H1 (cell line): Measurements from ENCODE around the gene HTR2A. TPM values are rescaled to one million over a fixed set of nuclear protein-coding genes. Genes with fewer than 3 reads are reported as not detected.
A peak's percentile ranks its signal among the peaks of the same experiment; 100 is the strongest.

ENCODE experiments used
- CTCF ChIA-PET: fragments of 300-600 bp; sonication (Branson Sonifier 250); formaldehyde crosslinking; loops from one replicate; lab custom pipeline; 2021; ENCODE audit not compliant: partially characterized antibody; lab: Charles Lee
- POLR2A ChIA-PET: fragments of 300-600 bp; sonication (Branson Sonifier 250); formaldehyde crosslinking; loops from one replicate; lab custom pipeline; 2021; ENCODE audit warnings: inconsistent platforms; ENCODE audit not compliant: partially characterized antibody; lab: Charles Lee
- DNase-seq, 2 experiments: peaks; one replicate each; pipeline versions ENCODE4 v3.0.0 to v3.0.0-alpha.2; 2010 to 2022; ENCODE audit warnings: low spot score in 2 of 2, low read depth in 1 of 2, mixed read lengths in 1 of 2
- FAIRE-seq: peaks from 2 replicates; lab custom pipeline; 2011; peaks lifted over from hg19 to GRCh38; lab: Jason Lieb, UNC
- H2AFZ ChIP-seq: 2 replicates; pipeline ENCODE4 v1.8.1; 2012; ENCODE audit warnings: low read length, inconsistent platforms
- H2AK5ac ChIP-seq: 2 replicates; pipeline ENCODE4 v1.6.1; 2013; ENCODE audit warnings: low read depth, low read length
- H2BK120ac ChIP-seq: replicated peaks from 2 replicates; pipeline ENCODE3; 2013; ENCODE audit warnings: low read depth, low read length, inconsistent platforms
- H2BK12ac ChIP-seq: 2 replicates; pipeline ENCODE4 v1.6.1; 2013; ENCODE audit warnings: low read depth, low read length
- H2BK15ac ChIP-seq: 2 replicates; pipeline ENCODE4 v1.6.1; 2013; ENCODE audit warnings: low read length
- H2BK20ac ChIP-seq: 2 replicates; pipeline ENCODE4 v1.6.1; 2013; ENCODE audit warnings: low read length
- H2BK5ac ChIP-seq: 2 replicates; pipeline ENCODE4 v1.6.1; 2013; ENCODE audit warnings: low read depth, low read length
- H3K14ac ChIP-seq: 2 replicates; pipeline ENCODE4 v1.6.1; 2013; ENCODE audit warnings: inconsistent platforms; ENCODE audit not compliant: insufficient read length
- H3K18ac ChIP-seq: 2 replicates; pipeline ENCODE4 v1.6.1; 2013; ENCODE audit warnings: low read length; ENCODE audit errors: extremely low read depth
- H3K23ac ChIP-seq: 2 replicates; pipeline ENCODE4 v1.6.1; 2013; ENCODE audit warnings: inconsistent platforms; ENCODE audit not compliant: insufficient read length
- H3K23me2 ChIP-seq: 2 replicates; pipeline ENCODE4 v1.6.1; 2013; ENCODE audit warnings: low read depth, low read length
- H3K27ac ChIP-seq: 2 replicates; pipeline ENCODE4 v1.6.1; 2011; ENCODE audit warnings: low read depth, low read length, inconsistent platforms
- H3K27me3 ChIP-seq, 4 experiments: replicated peaks in 1 of 4; 1 replicate in 1 of 4; 2 replicates in 3 of 4; pipeline versions ENCODE4 v1.6.1 to v1.8.1; 2011 to 2013; ENCODE audit warnings: low read length in 3 of 4, mild to moderate bottlenecking in 3 of 4, inconsistent platforms in 2 of 4, mixed read lengths in 2 of 4, moderate library complexity in 1 of 4; ENCODE audit not compliant: control insufficient read depth in 3 of 4, insufficient read depth in 3 of 4; ENCODE audit errors: extremely low read depth in 1 of 4
- H3K36me3 ChIP-seq, 4 experiments: 2 replicates each; pipeline versions ENCODE4 v1.6.1 to v1.8.1; 2011 to 2013; ENCODE audit warnings: mild to moderate bottlenecking in 4 of 4, low read length in 3 of 4, moderate library complexity in 2 of 4, control low read depth in 1 of 4, inconsistent platforms in 1 of 4; ENCODE audit not compliant: insufficient read depth in 4 of 4, control insufficient read depth in 2 of 4
- H3K4ac ChIP-seq: replicated peaks from 2 replicates; pipeline ENCODE3; 2013; ENCODE audit warnings: low read length, low read depth, mixed read lengths, inconsistent platforms; ENCODE audit not compliant: insufficient read length
- H3K4me1 ChIP-seq, 4 experiments: replicated peaks in 1 of 4; 1 replicate in 1 of 4; 2 replicates in 3 of 4; pipeline versions ENCODE4 v1.6.1 to v1.8.1; 2011 to 2013; ENCODE audit warnings: low read length in 3 of 4, inconsistent platforms in 2 of 4, mixed read lengths in 1 of 4; ENCODE audit not compliant: insufficient read depth in 4 of 4, control insufficient read depth in 3 of 4
- H3K4me2 ChIP-seq, 2 experiments: 2 replicates each; pipeline versions ENCODE4 v1.6.1 to v1.8.1; 2011 to 2013; ENCODE audit warnings: low read depth in 2 of 2, low read length in 2 of 2, control low read depth in 1 of 2, inconsistent platforms in 1 of 2, mild to moderate bottlenecking in 1 of 2; ENCODE audit not compliant: insufficient read depth in 1 of 2
- H3K4me3 ChIP-seq, 4 experiments: fragments of 200-600, 300-600 bp in 1 of 4; sonication (generic), shearing (Covaris generic), sonication (Bioruptor Twin) in 1 of 4; 2 replicates each; pipeline versions ENCODE4 v1.5.1 to v1.8.1; 2011 to 2016; ENCODE audit warnings: low read length in 4 of 4, low read depth in 3 of 4, control low read depth in 2 of 4, inconsistent platforms in 2 of 4, mild to moderate bottlenecking in 2 of 4, mixed read lengths in 1 of 4, moderate library complexity in 1 of 4; ENCODE audit not compliant: insufficient read depth in 2 of 4; ENCODE audit errors: extremely low read depth in 1 of 4
- H3K56ac ChIP-seq: replicated peaks from 2 replicates; pipeline ENCODE3; 2013; ENCODE audit warnings: low read depth, mild to moderate bottlenecking, mixed read lengths, low read length, inconsistent platforms; ENCODE audit not compliant: insufficient read length
- H3K79me1 ChIP-seq: 2 replicates; pipeline ENCODE4 v1.6.1; 2013; ENCODE audit warnings: low read depth, low read length, control low read depth
- H3K79me2 ChIP-seq, 2 experiments: 2 replicates each; pipeline versions ENCODE4 v1.6.1 to v1.8.1; 2012 to 2013; ENCODE audit warnings: low read length in 2 of 2, mild to moderate bottlenecking in 2 of 2, inconsistent platforms in 1 of 2; ENCODE audit not compliant: insufficient read depth in 2 of 2, control insufficient read depth in 1 of 2
- H3K9ac ChIP-seq, 4 experiments: replicated peaks in 1 of 4; 1 replicate in 1 of 4; 2 replicates in 3 of 4; pipeline versions ENCODE4 v1.6.1 to v1.8.1; 2011 to 2013; ENCODE audit warnings: low read depth in 3 of 4, low read length in 3 of 4, control low read depth in 2 of 4, mild to moderate bottlenecking in 2 of 4, moderate library complexity in 2 of 4, inconsistent platforms in 1 of 4; ENCODE audit errors: extremely low read depth in 1 of 4
- H3K9me3 ChIP-seq, 2 experiments: 2 replicates each; pipeline versions ENCODE4 v1.6.1 to v1.8.1; 2012 to 2013; ENCODE audit warnings: mild to moderate bottlenecking in 2 of 2, moderate library complexity in 2 of 2, control low read depth in 1 of 2, inconsistent platforms in 1 of 2, low read depth in 1 of 2, low read length in 1 of 2, mixed read lengths in 1 of 2; ENCODE audit not compliant: insufficient read depth in 2 of 2
- H4K20me1 ChIP-seq, 2 experiments: replicated peaks in 1 of 2; 2 replicates each; pipeline versions ENCODE3 to v1.8.1; 2011 to 2013; ENCODE audit warnings: inconsistent platforms in 2 of 2, low read length in 2 of 2, mild to moderate bottlenecking in 1 of 2; ENCODE audit not compliant: insufficient read depth in 2 of 2, control insufficient read depth in 1 of 2
- H4K5ac ChIP-seq: 2 replicates; pipeline ENCODE4 v1.6.1; 2013; ENCODE audit warnings: low read length, low read depth, mixed read lengths, inconsistent platforms; ENCODE audit not compliant: insufficient read length
- H4K8ac ChIP-seq: 2 replicates; pipeline ENCODE4 v1.8.0; 2013; ENCODE audit warnings: mild to moderate bottlenecking, moderate library complexity, low read length, inconsistent platforms; ENCODE audit not compliant: insufficient read depth; ENCODE audit errors: extremely low read depth
- H4K91ac ChIP-seq: replicated peaks from 2 replicates; pipeline ENCODE3; 2013; ENCODE audit warnings: low read length, mixed read lengths, inconsistent platforms; ENCODE audit not compliant: insufficient read length
- BRCA1 ChIP-seq: IDR thresholded peaks from 2 replicates; pipeline ENCODE4 v1.6.1; 2012; ENCODE audit warnings: low read depth, low read length, improper control_type of control experiment
- CEBPB ChIP-seq: IDR thresholded peaks from 2 replicates; pipeline ENCODE4 v1.6.1; 2012; ENCODE audit warnings: low read depth, low read length
- GABPA ChIP-seq: IDR thresholded peaks from 2 replicates; pipeline ENCODE4 v1.6.1; 2011; ENCODE audit warnings: mild to moderate bottlenecking, low read length, moderate library complexity, borderline replicate concordance; ENCODE audit not compliant: insufficient read depth
- HDAC2 ChIP-seq, 2 experiments: fragments of 300-600 bp in 1 of 2; sonication (generic) in 1 of 2; IDR thresholded peaks; 2 replicates each; pipeline ENCODE4 v1.6.1; 2011 to 2012; ENCODE audit warnings: low read depth in 2 of 2, low read length in 2 of 2, mild to moderate bottlenecking in 2 of 2, moderate library complexity in 2 of 2, borderline replicate concordance in 1 of 2, inconsistent platforms in 1 of 2
- HDAC6 ChIP-seq: IDR thresholded peaks from one replicate; pipeline ENCODE4 v1.7.1; 2012; ENCODE audit warnings: low read depth, mild to moderate bottlenecking, inconsistent platforms, low read length, moderate library complexity
- PHF8 ChIP-seq: fragments of 200-600 bp; sonication (generic); conservative IDR thresholded peaks from 2 replicates; pipeline ENCODE4 v1.7.1; 2012; ENCODE audit warnings: low read depth, mild to moderate bottlenecking, inconsistent platforms, low read length, moderate library complexity
- POLR2A ChIP-seq, 2 experiments: IDR thresholded peaks; 1 replicate in 1 of 2; 2 replicates in 1 of 2; pipeline ENCODE4 v1.6.1; 2011; ENCODE audit warnings: low read depth in 2 of 2, low read length in 2 of 2, mild to moderate bottlenecking in 2 of 2; ENCODE audit errors: control extremely low read depth in 1 of 2
- RBBP5 ChIP-seq: IDR thresholded peaks from 2 replicates; pipeline ENCODE4 v1.7.1; 2012; ENCODE audit warnings: low read depth, mild to moderate bottlenecking, inconsistent platforms, low read length, moderate library complexity, borderline replicate concordance
- SP1 ChIP-seq: IDR thresholded peaks from 2 replicates; pipeline ENCODE4 v1.6.1; 2011; ENCODE audit warnings: low read depth, low read length
- TBP ChIP-seq: IDR thresholded peaks from 2 replicates; pipeline ENCODE4 v1.6.1; 2011; ENCODE audit warnings: low read depth, low read length, improper control_type of control experiment
- TCF12 ChIP-seq: IDR thresholded peaks from 2 replicates; pipeline ENCODE4 v1.6.1; 2011; ENCODE audit warnings: low read depth, mild to moderate bottlenecking, low read length
- polyA plus RNA-seq, 7 experiments: library from polyadenylated mRNA; depleted of rRNA in 3 of 7; stranded (reverse) in 5 of 7; unstranded in 2 of 7; fragments of >200 nt in 5 of 7; fragments of 200-250 nt in 2 of 7; gene quantifications; 1 replicate in 5 of 7; 2 replicates in 1 of 7; 4 replicates in 1 of 7; pipeline versions ENCODE4 v1.2.1 to v1.2.3, GENCODE V29; 2011 to 2013; ENCODE audit warnings: missing spikeins in 2 of 7, mixed read lengths in 2 of 7
- total RNA-seq: library from RNA; stranded (reverse); fragmentation: NEBNext Ultra II Directional; extraction: Animal tissue kit (Norgen Biotek cat#: 25700); gene quantifications from 2 replicates; pipeline ENCODE4 v1.2.1, GENCODE V29; 2021

Gene HTR2A
- total and polyA plus RNA-seq, 2 of the 8 experiments (the other 6 are each of a cell fraction or from before 2014, with no cell fraction given): not detected

DNA sequence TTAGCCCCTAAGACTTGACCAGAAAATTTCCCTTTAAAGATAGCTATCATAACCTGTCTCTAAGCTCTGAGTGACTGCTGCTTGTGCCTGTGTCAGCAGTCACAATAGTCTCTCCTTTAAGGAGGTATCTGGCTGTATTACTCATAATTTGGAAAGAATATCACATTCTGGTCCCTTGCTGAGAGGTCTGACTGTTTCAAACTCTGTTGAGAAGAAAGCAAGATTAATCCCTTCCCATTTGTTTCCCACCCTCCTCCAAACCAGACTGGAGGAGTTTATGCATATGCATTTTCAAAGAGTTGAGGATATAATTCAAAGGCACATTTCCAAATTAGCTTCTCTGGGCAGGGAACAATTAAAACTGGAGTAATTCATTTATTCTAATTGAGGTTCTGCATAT lies 2.3 kb downstream of the HTR2A start:
- Histone ChIP-seq H4K20me1 (no peaks in the 10 kb centered on the region), H3K56ac (no peak overlapping the region), H4K91ac (no peak overlapping the region), H3K79me2 (no peaks in the 10 kb centered on the region), H3K27me3 (no peaks in the 10 kb centered on the region), H4K8ac (no peak overlapping the region), H3K14ac (no peak overlapping the region), H3K23ac (no peak overlapping the region), H2AFZ (peak overlapping the region; percentile 62), H3K36me3 (no peaks in the 10 kb centered on the region), H3K9me3 (no peaks in the 10 kb centered on the region), H2BK12ac (no peak overlapping the region), H3K4me3 (peak overlapping the region in 3 of 4 experiments; percentile 38 to 68 (median 44); a peak in 5 of 8 replicates), H3K4me1 (peaks cover 0 to 3% (median under 1%) of the 10 kb centered on the region in 4 experiments; a peak in 3 of 7 replicates), H3K18ac (no peak overlapping the region), H3K79me1 (no peaks in the 10 kb centered on the region), H2BK20ac (no peak overlapping the region), H2BK120ac (no peak overlapping the region), H3K9ac (no peak overlapping the region), H3K23me2 (peaks cover 2% of the 10 kb centered on the region), H2BK15ac (no peak overlapping the region), H3K4me2 (peak overlapping the region; percentile 67 to 78), H2BK5ac (no peak overlapping the region), H2AK5ac (no peak overlapping the region), H4K5ac (no peak overlapping the region), H3K4ac (no peak overlapping the region), H3K27ac (no peak overlapping the region)
- POLR2A ChIA-PET: no interaction called here
- DNase-seq (no peak), FAIRE-seq (no peak)
- CTCF ChIA-PET: interaction anchor here (0.6 to 3.3 kb wide), 36 partner anchors 8 to 1685 kb away, joined by 3 to 18 read pairs (median 4); no protein-coding TSS in a partner anchor
- no peak for TF ChIP-seq BRCA1
- TF ChIP-seq CEBPB: no peak
- TF ChIP-seq RBBP5: no peak
- TF ChIP-seq TCF12: no peak
- TF ChIP-seq POLR2A (IDR thresholded peaks at IDR 0.05; ENCODE audit: control extremely low read depth in 1 of 2, low read depth in 2 of 2, low read length in 2 of 2): no peak
- no peak for TF ChIP-seq TBP
- TF ChIP-seq PHF8: no peak
- no peak for TF ChIP-seq HDAC6
- no peak for TF ChIP-seq HDAC2 (IDR thresholded peaks at IDR 0.05; ENCODE audit: borderline replicate concordance in 1 of 2, low read depth in 2 of 2, low read length in 2 of 2)
- no peak for TF ChIP-seq SP1
- no peak for TF ChIP-seq GABPA
